AG04450 (cell line): ENCODE data around the gene EMILIN2. TPM values are rescaled to one million over a fixed set of nuclear protein-coding genes. Genes with fewer than 3 reads are reported as not detected.

Source experiments
- CTCF ChIA-PET: fragments of 300-600, 350-600 bp; formaldehyde crosslinking; extraction: SDS; loops from one replicate; lab custom pipeline; 2022; ENCODE audit warnings: antibody characterized with exemption, inconsistent platforms; lab: Charles Lee
- POLR2A ChIA-PET: fragments of 350-600 bp; formaldehyde crosslinking; extraction: SDS; loops from one replicate; lab custom pipeline; 2021; ENCODE audit warnings: antibody characterized with exemption, inconsistent platforms; lab: Yijun Ruan, JAX
- DNase-seq: peaks from one replicate; pipeline ENCODE4 v3.0.0-alpha.2; 2011; ENCODE audit warnings: low read depth, low spot score
- H3K27ac ChIP-seq: one replicate; pipeline ENCODE4 v1.5.1; 2012; ENCODE audit warnings: low read depth, low read length, control low read depth
- H3K27me3 ChIP-seq: one replicate; pipeline ENCODE4 v1.6.0; 2012; ENCODE audit warnings: low read length; ENCODE audit not compliant: control insufficient read depth, insufficient read depth
- H3K4me3 ChIP-seq: 2 replicates; pipeline ENCODE4 v1.5.1; 2011; ENCODE audit warnings: mild to moderate bottlenecking, low read depth, low read length, control low read depth
- H3K9me3 ChIP-seq: 2 replicates; pipeline ENCODE4 v1.5.1; 2012; ENCODE audit warnings: low read length; ENCODE audit not compliant: control insufficient read depth, insufficient read depth
- CTCF ChIP-seq: IDR thresholded peaks from 2 replicates; pipeline ENCODE4 v1.5.1; 2011; ENCODE audit warnings: low read depth, low read length, control low read depth, inconsistent platforms
- polyA plus RNA-seq: library from polyadenylated mRNA; depleted of rRNA; stranded (reverse); fragments of >200 nt; gene quantifications from 2 replicates; pipeline ENCODE4 v1.2.3, GENCODE V29; 2011

The EMILIN2 gene
- polyA plus RNA-seq, 1 experiment = 1.2 TPM

DNA sequence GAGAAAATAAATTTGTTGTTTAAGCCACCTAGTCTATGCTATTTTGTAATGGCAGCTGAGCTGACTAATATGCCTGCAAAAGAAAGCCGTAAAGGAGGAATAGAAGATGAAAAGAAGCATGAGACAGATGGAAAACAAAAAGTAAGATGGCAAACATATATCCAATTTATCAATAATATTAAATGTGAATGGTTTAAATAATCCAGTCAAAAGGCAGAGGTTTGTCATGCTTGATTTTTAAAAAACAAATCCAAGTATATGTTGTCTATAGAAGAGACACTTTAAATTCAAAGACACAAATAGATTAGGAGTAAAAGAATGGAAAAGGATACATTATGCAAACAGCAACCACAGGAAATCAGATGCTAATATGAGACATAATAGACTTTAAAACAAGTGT is 35.4 kb upstream of the EMILIN2 start:
- no peak for TF ChIP-seq CTCF
- no peak for DNase-seq
- H3K9me3 ChIP-seq = peaks cover 5% of the 10 kb centered on the region
- H3K4me3 ChIP-seq = no peak overlapping the region
- ChIA-PET POLR2A (no interaction called here), CTCF (no interaction called here)
- no peak overlapping the region for H3K27ac ChIP-seq
- H3K27me3 ChIP-seq = no peaks in the 10 kb centered on the region

GRCh38 chr18:2814928-2815327 is 31.9 kb upstream of the EMILIN2 start:
- H3K9me3 ChIP-seq = no peaks in the 10 kb centered on the region; the same call in 1 of the 2 replicates
- ChIA-PET CTCF (no interaction called here), POLR2A (no interaction called here)
- DNase-seq = no peak
- H3K4me3 ChIP-seq = no peak overlapping the region
- no peaks in the 10 kb centered on the region for H3K27me3 ChIP-seq
- H3K27ac ChIP-seq = no peak overlapping the region
- TF ChIP-seq CTCF = no peak

- no peak for TF ChIP-seq CTCF
- H3K9me3 ChIP-seq = no peaks in the 10 kb centered on the region; the same call in 1 of the 2 replicates
- ChIA-PET CTCF (no interaction called here), POLR2A (no interaction called here)
- H3K4me3 ChIP-seq = no peak overlapping the region
- no peak overlapping the region for H3K27ac ChIP-seq
- DNase-seq = no peak
- no peaks in the 10 kb centered on the region for H3K27me3 ChIP-seq
Observed at GRCh38 chr18:2818281-2818680, 28.5 kb upstream of the EMILIN2 start.

- no peak overlapping the region for H3K27ac ChIP-seq
- DNase-seq = no peak
- H3K27me3 ChIP-seq = no peaks in the 10 kb centered on the region
- H3K4me3 ChIP-seq = no peak overlapping the region
- no peaks in the 10 kb centered on the region for H3K9me3 ChIP-seq
- ChIA-PET CTCF (no interaction called here), POLR2A (no interaction called here)
- no peak for TF ChIP-seq CTCF
Observed at GRCh38 chr18:2821695-2822094, 25.1 kb upstream of the EMILIN2 start.

GRCh38 chr18:2822213-2822921 is 24.4 kb upstream of the EMILIN2 start:
- no peak for DNase-seq
- no peaks in the 10 kb centered on the region for H3K9me3 ChIP-seq
- ChIA-PET POLR2A (no interaction called here), CTCF (no interaction called here)
- no peak overlapping the region for H3K4me3 ChIP-seq
- no peaks in the 10 kb centered on the region for H3K27me3 ChIP-seq
- H3K27ac ChIP-seq = no peak overlapping the region
- TF ChIP-seq CTCF = no peak
